Measurements from ENCODE around the gene CEP135.
A peak's percentile ranks its signal among the peaks of the same experiment; 100 is the strongest.
"Not testable (repeated sequence)": the region's sequence is repeated elsewhere in the genome, so short reads cannot be mapped to it uniquely, and the experiment has no call there.

Gene CEP135

GRCh38 chr4:56026596-56026995 lies 77.9 kb downstream of the CEP135 start:
- no peak for DNase-seq

GRCh38 chr4:56028165-56028564 lies 79.4 kb downstream of the CEP135 start:
- DNase-seq: no peak

GRCh38 chr4:56038487-56039162 lies 89.9 kb downstream of the CEP135 start:
- no peak for DNase-seq

DNA sequence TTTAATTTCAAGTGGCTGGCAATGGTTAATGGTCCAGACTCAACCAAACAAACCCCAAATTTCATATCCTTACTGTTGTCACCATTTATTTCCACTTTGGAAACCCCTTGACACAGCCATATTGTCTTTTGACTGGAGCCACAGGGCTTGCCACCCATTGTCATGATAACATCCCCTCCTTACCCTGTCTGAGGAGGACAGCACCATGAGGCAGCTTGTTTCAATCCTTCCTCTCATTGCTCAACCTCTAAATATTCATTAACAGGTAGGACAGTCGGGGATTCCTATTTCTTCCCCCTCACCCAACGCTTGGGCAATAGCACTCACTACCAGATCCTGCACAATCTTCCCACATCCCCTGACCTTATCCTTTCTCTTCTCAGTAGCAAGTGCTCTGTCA lies 92.1 kb downstream of the CEP135 start:
- no peak for DNase-seq

DNA sequence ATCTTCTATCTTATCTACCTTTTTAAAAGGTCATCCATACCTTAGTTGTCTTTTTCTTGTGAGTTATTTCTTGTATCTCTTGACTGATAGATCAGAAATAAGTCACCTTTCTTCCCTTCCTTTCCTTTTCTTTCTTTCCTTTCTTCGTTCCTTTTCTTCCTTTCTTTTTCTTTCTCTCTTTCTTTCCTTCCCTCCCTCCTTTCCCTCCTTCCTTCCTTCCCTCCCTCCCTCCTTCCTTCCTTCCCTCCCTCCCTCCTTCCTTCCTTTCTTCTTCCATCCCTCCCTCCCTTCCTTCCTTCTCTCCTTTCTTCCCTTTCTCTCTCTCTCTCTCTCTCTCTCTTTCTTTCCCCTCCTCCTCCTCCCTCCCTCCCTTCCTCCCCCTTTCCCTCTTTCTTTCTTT lies 93.5 kb downstream of the CEP135 start:
- no peak for DNase-seq

GRCh38 chr4:56048383-56048701 lies 99.6 kb downstream of the CEP135 start:
- DNase-seq: no peak

GRCh38 chr4:56048702-56049431 lies 100.1 kb downstream of the CEP135 start:
- DNase-seq: peak; percentile 73

GRCh38 chr4:56050625-56051024 lies 101.9 kb downstream of the CEP135 start:
- DNase-seq: peak; percentile 3

DNA sequence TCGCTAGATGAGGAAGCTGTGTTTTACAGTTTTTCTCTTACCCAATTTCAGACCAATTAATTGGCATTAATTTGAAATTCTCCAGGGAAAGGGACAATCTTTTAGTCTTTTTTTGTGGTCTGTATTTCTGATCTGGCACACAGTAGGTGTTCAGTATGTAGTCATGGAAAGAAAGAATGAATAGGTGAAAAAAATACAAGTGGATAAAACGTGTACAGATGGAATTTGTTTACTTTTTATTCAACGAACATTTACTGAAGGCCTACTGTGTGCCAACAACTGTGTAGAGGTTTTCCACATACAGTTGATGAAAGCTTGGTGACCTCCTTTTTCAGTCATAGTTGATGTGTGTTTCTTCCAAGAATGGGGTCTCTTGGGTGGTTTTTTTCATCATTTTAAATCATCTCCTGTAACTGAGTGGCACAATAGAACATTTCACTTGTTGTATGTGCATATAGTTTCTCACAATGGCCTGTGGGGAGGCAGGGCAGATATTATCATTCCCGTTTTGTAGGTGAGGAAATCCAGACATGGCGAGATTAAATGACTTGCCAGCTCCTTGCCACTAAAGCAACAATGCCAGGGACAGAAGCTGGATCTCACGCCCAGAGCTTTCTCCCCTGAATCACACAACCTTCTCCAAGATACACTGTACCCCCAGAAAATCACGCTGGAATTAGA lies 102.4 kb downstream of the CEP135 start:
- DNase-seq: no peak

- DNase-seq: no peak
Measured at GRCh38 chr4:56051710-56052075, 102.9 kb downstream of the CEP135 start.

DNA sequence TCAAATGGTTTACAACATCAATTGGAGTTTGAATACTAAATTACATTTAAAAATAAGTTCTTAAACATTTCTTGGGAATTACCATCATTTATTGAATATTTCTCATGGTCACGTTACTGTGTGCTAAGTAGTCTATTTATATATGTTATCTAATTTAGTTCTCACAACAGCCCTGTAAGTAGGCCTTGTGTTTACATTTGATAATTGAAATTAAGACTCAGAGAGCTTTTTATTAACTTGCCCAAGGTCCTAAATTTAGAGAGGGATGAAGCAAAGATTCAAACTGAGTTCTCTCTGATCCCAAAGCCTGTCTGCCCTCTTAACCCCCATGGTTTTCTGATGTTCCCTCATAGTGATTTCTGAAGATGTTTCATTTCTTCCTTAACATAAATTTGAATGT lies 103.7 kb downstream of the CEP135 start:
- no peak for DNase-seq

GRCh38 chr4:56052966-56053365 lies 104.2 kb downstream of the CEP135 start:
- DNase-seq: no peak

DNA sequence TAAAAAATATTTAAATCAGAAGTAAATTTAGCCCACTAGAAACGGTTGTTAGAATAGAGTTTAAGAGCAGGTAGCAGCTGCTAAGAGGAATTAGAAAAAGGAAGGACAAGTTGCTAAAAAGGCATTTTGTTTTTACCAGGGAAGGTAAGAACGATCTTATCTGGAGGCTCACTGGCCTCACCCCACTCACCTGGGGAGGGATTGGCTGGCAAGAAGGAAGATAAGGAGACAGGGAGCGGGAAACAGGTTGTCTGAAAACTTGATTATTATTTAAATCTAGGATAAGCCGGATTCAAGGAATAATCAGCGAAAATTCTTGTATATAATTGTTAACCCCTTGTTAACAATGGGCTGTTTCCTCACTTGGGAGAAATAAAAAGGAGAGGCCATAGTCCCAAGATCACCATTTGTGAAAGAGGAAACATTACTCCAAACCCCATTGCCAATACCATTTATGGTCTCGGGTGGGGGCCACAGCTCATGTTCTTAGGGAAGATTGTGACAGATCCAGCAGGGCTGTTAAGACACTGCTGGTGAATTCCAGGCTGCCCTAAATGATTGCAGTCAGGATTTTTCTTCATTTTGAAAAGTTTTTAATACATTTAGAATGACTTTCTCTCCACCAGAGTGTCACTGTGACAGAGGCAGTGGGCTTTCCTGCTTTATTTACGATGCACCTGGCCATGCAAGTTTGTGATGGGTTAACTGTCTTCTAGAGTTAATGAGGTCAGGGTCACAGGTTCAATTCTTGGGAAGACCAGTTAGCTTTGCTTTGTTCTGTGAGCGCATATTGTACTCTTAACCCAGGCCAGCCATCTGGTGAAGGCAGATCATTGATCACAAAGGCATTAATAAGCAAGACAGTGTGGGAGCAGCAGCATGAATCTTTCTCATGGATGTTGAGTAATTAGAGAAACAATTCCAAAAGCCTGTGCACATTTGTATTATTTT lies 106.6 kb downstream of the CEP135 start:
- DNase-seq: no peak

GRCh38 chr4:56055991-56056390 lies 107.2 kb downstream of the CEP135 start:
- no peak for DNase-seq

GRCh38 chr4:56058555-56058954 lies 109.8 kb downstream of the CEP135 start:
- DNase-seq: no peak

- no peak for DNase-seq
Measured at GRCh38 chr4:56060036-56060435, 111.3 kb downstream of the CEP135 start.

- no peak for DNase-seq
Measured at GRCh38 chr4:56062106-56062505, 113.4 kb downstream of the CEP135 start.

GRCh38 chr4:56062526-56063145 lies 113.9 kb downstream of the CEP135 start:
- DNase-seq: no peak

DNA sequence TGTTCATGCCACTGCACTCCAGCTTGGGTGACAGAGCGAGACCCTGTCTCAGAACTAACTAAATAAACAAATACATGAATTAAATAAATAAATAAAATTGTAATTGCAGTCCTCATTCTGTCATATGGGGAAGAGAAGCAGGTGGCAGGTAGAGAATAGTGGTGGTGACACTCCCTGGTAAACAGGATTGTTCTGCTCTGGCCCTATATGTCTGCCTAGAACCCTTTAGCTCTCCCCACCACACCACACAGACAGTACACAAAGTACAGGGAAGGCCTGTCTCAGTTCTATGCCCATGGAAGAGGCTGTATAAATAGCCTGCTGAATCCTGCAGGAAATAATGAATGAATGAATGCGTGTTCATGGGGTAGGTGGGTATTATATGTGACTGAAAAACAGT lies 117.7 kb downstream of the CEP135 start:
- DNase-seq: no peak

DNA sequence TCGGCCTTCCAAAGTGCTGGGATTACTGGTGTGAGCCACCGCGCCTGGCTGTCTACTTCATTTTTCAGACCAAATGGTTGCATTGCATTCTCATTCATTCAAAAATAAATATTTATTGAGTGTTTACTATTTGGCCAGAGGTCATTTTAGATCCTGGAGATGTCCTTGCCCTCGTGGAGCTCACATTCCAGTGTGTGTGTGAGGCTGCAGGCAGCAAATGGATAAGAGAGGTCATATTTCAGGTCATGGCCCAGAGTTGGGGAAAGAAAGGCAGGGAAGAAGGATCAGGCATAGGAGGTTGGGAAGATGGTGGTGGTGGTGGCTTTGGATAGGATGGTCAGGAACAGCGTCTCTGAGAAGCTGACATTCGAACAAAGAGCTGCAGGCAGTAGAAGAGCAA lies 119.1 kb downstream of the CEP135 start:
- DNase-seq: no peak

DNA sequence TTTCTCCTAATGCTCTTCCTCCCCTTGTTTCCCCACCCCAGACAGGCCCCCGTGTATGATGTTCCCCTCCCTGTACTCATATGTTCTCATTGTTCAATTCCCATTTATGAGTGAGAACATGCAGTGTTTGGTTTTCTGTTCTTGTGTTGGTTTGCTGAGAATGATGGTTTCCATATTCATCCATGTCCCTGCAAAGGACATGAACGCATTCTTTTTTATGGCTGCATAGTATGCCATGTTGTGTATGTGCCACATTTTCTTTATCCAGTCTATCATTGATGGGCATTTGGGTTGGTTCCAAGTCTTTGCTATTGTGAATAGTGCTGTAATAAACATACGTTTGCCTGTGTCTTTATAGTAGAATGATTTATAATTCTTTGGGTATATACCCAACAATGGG lies 124.0 kb downstream of the CEP135 start:
- not testable (repeated sequence) for DNase-seq

GRCh38 chr4:56077676-56078075 lies 128.9 kb downstream of the CEP135 start:
- no peak for DNase-seq

DNA sequence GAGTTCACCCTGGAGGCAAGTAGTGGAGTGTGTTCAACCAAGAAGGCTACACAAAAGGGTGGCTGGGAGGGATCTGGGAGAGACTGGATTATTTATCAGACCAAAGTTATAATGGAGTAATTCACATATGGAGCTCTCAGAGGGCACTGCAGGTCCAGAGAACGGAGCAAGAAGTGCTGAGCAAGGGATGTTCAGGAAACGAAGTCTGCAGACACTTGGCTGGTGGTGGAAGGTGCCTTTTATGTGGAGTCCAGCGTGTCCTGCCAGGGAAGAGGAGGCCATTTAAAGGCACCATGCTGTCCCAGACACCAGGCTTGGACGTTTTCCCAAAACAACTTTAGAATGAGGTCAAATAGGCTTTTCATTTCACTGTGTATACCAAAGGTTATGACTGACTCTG lies 130.1 kb downstream of the CEP135 start:
- DNase-seq: no peak
